Endothelial cell of umbilical vein (primary cell): Measurements from ENCODE around the gene TBCD. TPM values are rescaled to one million over a fixed set of nuclear protein-coding genes. Genes with fewer than 3 reads are reported as not detected.

ENCODE experiments used
- BruUV-seq: library from RNA; stranded (reverse); fragments of 400-500 nt; replicated peaks from 2 replicates; lab custom pipeline; 2021; lab: Mats Ljungman, UMichigan
- CTCF ChIA-PET: fragments of 300-600, 350-600 bp; sonication (Branson Sonifier 250); formaldehyde crosslinking; loops from one replicate; lab custom pipeline; 2021; ENCODE audit warnings: antibody characterized with exemption, inconsistent platforms; lab: Charles Lee
- POLR2A ChIA-PET: fragments of 300-600, 350-600 bp; sonication (Branson Sonifier 250); formaldehyde crosslinking; loops from one replicate; lab custom pipeline; 2021; ENCODE audit warnings: antibody characterized with exemption, inconsistent platforms; lab: Charles Lee
- DNase-seq: peaks from one replicate; pipeline ENCODE4 v3.0.0-alpha.2; 2011; ENCODE audit warnings: low read depth, low spot score
- FAIRE-seq: peaks from 2 replicates; lab custom pipeline; 2011; peaks lifted over from hg19 to GRCh38; lab: Jason Lieb, UNC
- H2AFZ ChIP-seq: 2 replicates; pipeline ENCODE4 v1.6.0; 2012; ENCODE audit warnings: low read depth, low read length, control low read depth, inconsistent platforms
- H3K27ac ChIP-seq: 2 replicates; pipeline ENCODE4 v1.5.1; 2011; ENCODE audit warnings: low read depth, mild to moderate bottlenecking, control low read depth, low read length, moderate library complexity; ENCODE audit not compliant: insufficient read depth
- H3K27me3 ChIP-seq, 2 experiments: 2 replicates each; pipeline versions ENCODE4 v1.6.0 to v1.6.1; 2011; ENCODE audit warnings: low read length in 2 of 2, mixed read lengths in 1 of 2; ENCODE audit not compliant: control insufficient read depth in 2 of 2, insufficient read depth in 2 of 2
- H3K36me3 ChIP-seq, 2 experiments: 2 replicates in 1 of 2; 3 replicates in 1 of 2; pipeline ENCODE4 v1.5.1; 2011; ENCODE audit warnings: low read length in 2 of 2, mild to moderate bottlenecking in 1 of 2, moderate library complexity in 1 of 2; ENCODE audit not compliant: control insufficient read depth in 2 of 2, insufficient read depth in 2 of 2; ENCODE audit errors: extremely low read depth in 1 of 2
- H3K4me1 ChIP-seq: 3 replicates; pipeline ENCODE4 v1.5.1; 2011; ENCODE audit warnings: mild to moderate bottlenecking, low read length; ENCODE audit not compliant: control insufficient read depth, insufficient read depth; ENCODE audit errors: extremely low read depth
- H3K4me2 ChIP-seq: 2 replicates; pipeline ENCODE4 v1.6.1; 2011; ENCODE audit warnings: low read length, control low read depth, mixed read lengths; ENCODE audit not compliant: insufficient read depth
- H3K4me3 ChIP-seq, 3 experiments: fragments of 200-600 bp in 1 of 3; sonication (generic), shearing (Covaris generic) in 1 of 3; replicated peaks in 1 of 3; 2 replicates each; pipeline ENCODE4 v1.5.1; 2011 to 2016; ENCODE audit warnings: control low read depth in 3 of 3, low read length in 3 of 3, mild to moderate bottlenecking in 2 of 3, inconsistent platforms in 1 of 3, low read depth in 1 of 3, moderate library complexity in 1 of 3; ENCODE audit not compliant: insufficient read depth in 1 of 3
- H3K79me2 ChIP-seq: 2 replicates; pipeline ENCODE4 v1.6.0; 2012; ENCODE audit warnings: low read length, inconsistent platforms; ENCODE audit not compliant: control insufficient read depth, insufficient read depth
- H3K9ac ChIP-seq: replicated peaks from 2 replicates; pipeline ENCODE3; 2011; ENCODE audit warnings: low read length, control low read depth; ENCODE audit not compliant: insufficient read depth; ENCODE audit errors: extremely low read depth
- H3K9me1 ChIP-seq: replicated peaks from 3 replicates; pipeline ENCODE4 v1.6.0; 2011; ENCODE audit warnings: mild to moderate bottlenecking, low read length; ENCODE audit not compliant: control insufficient read depth, insufficient read depth; ENCODE audit errors: extremely low read depth
- H3K9me3 ChIP-seq: replicated peaks from 2 replicates; pipeline ENCODE4 v1.5.1; 2012; ENCODE audit warnings: low read length, inconsistent platforms; ENCODE audit not compliant: control insufficient read depth, insufficient read depth
- H4K20me1 ChIP-seq: replicated peaks from 2 replicates; pipeline ENCODE3; 2011; ENCODE audit warnings: mild to moderate bottlenecking, low read length; ENCODE audit not compliant: control insufficient read depth, insufficient read depth; ENCODE audit errors: extremely low read depth
- CTCF ChIP-seq, 2 donors: IDR thresholded peaks; 1 replicate in 1 of 2; 2 replicates in 1 of 2; pipeline ENCODE4 v1.5.1; 2011; ENCODE audit warnings: low read length in 2 of 2, mild to moderate bottlenecking in 2 of 2, moderate library complexity in 2 of 2, control low read depth in 1 of 2, inconsistent platforms in 1 of 2, low read depth in 1 of 2; ENCODE audit not compliant: insufficient read depth in 1 of 2; ENCODE audit errors: extremely low read depth in 1 of 2
- EZH2 ChIP-seq: IDR thresholded peaks from 2 replicates; pipeline ENCODE4 v1.6.1; 2012; ENCODE audit warnings: borderline replicate concordance, low read depth, mild to moderate bottlenecking, moderate library complexity, low read length, inconsistent platforms; ENCODE audit not compliant: severe bottlenecking
- FOS ChIP-seq: IDR thresholded peaks from 2 replicates; pipeline ENCODE4 v1.6.1; 2011; ENCODE audit warnings: mild to moderate bottlenecking, low read length, moderate library complexity, borderline replicate concordance; ENCODE audit not compliant: insufficient read depth
- GATA2 ChIP-seq: IDR thresholded peaks from 2 replicates; pipeline ENCODE4 v1.7.0; 2011; ENCODE audit warnings: low read depth, mild to moderate bottlenecking, moderate library complexity, mixed read lengths, low read length; ENCODE audit not compliant: insufficient read length, insufficient read depth
- JUN ChIP-seq: IDR thresholded peaks from 2 replicates; pipeline ENCODE4 v1.6.1; 2011; ENCODE audit warnings: borderline replicate concordance, low read depth; ENCODE audit not compliant: insufficient read length, insufficient read depth
- MAX ChIP-seq: IDR thresholded peaks from 2 replicates; pipeline ENCODE4 v1.6.1; 2011; ENCODE audit not compliant: insufficient read depth, insufficient read length
- MYC ChIP-seq: IDR thresholded peaks from one replicate; pipeline ENCODE4 v1.6.1; 2011; ENCODE audit warnings: mild to moderate bottlenecking, low read depth, low read length
- POLR2A ChIP-seq: IDR thresholded peaks from 2 replicates; pipeline ENCODE4 v1.6.1; 2012; ENCODE audit warnings: low read depth, mild to moderate bottlenecking, control low read depth, low read length
- POLR2AphosphoS5 ChIP-seq: IDR thresholded peaks from 2 replicates; pipeline ENCODE4 v1.6.1; 2012; ENCODE audit warnings: low read depth, mild to moderate bottlenecking, control low read depth, low read length, moderate library complexity; ENCODE audit not compliant: insufficient read depth
- dilution Hi-C: fragments of 300-500 bp; cut with MboI; formaldehyde crosslinking; loops from one replicate; pipeline ENCODE4 v1.15.0; 2019; ENCODE audit warnings: low sequenced_read_pairs; ENCODE audit not compliant: extremely low pct_ligation_motif_present
- intact Hi-C: fragments of 100-400 bp; cut with micrococcal nuclease; formaldehyde crosslinking; loops from one replicate; pipeline ENCODE4 v1.10.0; 2022
- polyA plus RNA-seq, 4 experiments: library from polyadenylated mRNA; depleted of rRNA in 3 of 4; stranded (reverse) in 3 of 4; unstranded in 1 of 4; fragments of >200 nt; gene quantifications; 2 replicates each; pipeline versions ENCODE4 v1.2.1 to v1.2.3, GENCODE V29; 2011 to 2012; ENCODE audit warnings: missing spikeins in 1 of 4
- total RNA-seq: library from RNA; stranded (reverse); gene quantifications from 2 replicates; pipeline ENCODE4 v1.2.3, GENCODE V29; 2021

Gene TBCD
- total and polyA plus RNA-seq, 2 donors (not counting 3 experiments of a cell fraction or from before 2014, with no cell fraction given): 121 to 145 TPM

- peak; percentile 72 for DNase-seq
- dilution Hi-C loops: no loop called here
- Histone ChIP-seq H3K36me3 (peaks cover 2 to 3% of the 10 kb centered on the region in 2 experiments), H3K4me3 (peak overlapping the region; percentile 74 to 95 (median 80)), H3K79me2 (peaks cover 54% of the 10 kb centered on the region), H3K9me1 (no peaks in the 10 kb centered on the region), H3K4me2 (peak overlapping the region; percentile 88), H3K9me3 (no peaks in the 10 kb centered on the region), H3K27me3 (no peaks in the 10 kb centered on the region), H3K9ac (peak overlapping the region; percentile 87), H2AFZ (no peak overlapping the region), H4K20me1 (no peaks in the 10 kb centered on the region), H3K27ac (peak overlapping the region; percentile 84), H3K4me1 (peaks cover 32% of the 10 kb centered on the region)
- BruUV-seq: no TSS peak
- TF ChIP-seq POLR2AphosphoS5: peak; percentile 83
- no peak for TF ChIP-seq EZH2
- TF ChIP-seq FOS: no peak
- peak; percentile 31 to 56 for TF ChIP-seq CTCF (IDR thresholded peaks at IDR 0.05; ENCODE audit: extremely low read depth in 1 of 2, insufficient read depth in 1 of 2, low read depth in 1 of 2, low read length in 2 of 2)
- TF ChIP-seq MAX: peak; percentile 86
- TF ChIP-seq JUN: no peak
- TF ChIP-seq GATA2: no peak
- TF ChIP-seq POLR2A: no peak
- TF ChIP-seq MYC: peak; percentile 87
- ChIA-PET POLR2A (no interaction called here), CTCF (interaction anchor here (1.2 to 3.6 kb wide), 6 partner anchors 9 to 258 kb away, joined by 3 to 35 read pairs (median 4); no protein-coding TSS in a partner anchor)
- FAIRE-seq: peak; percentile 87
- intact Hi-C loops: loop anchor here (10.0 kb wide), 1 partner anchor 391 kb away; the partner anchor contains the start of genes CYBC1 and NARF
Observed at GRCh38 chr17:82846061-82846691, 94.3 kb downstream of the TBCD start.
